ENCODE measurements around the gene VSIG10L.

VSIG10L gene

GRCh38 chr19:51319649-51320279 lies 22.2 kb downstream of the VSIG10L start:
- peaks cover 5% of the 10 kb centered on the region for H3K9me3 Mint-ChIP-seq
- peaks cover 28% of the 10 kb centered on the region for H3K27me3 Mint-ChIP-seq
- H3K36me3 Mint-ChIP-seq (ENCODE audit: low read depth), result peaks cover 2% of the 10 kb centered on the region
- no peak for ATAC-seq
- H3K4me3 Mint-ChIP-seq, result no peak overlapping the region
- H3K4me1 Mint-ChIP-seq, result no peaks in the 10 kb centered on the region
- no peak for DNase-seq
- H3K27ac Mint-ChIP-seq, result no peak overlapping the region

GRCh38 chr19:51318687-51319648 lies 23.0 kb downstream of the VSIG10L start:
- ATAC-seq, result no peak
- peaks cover 29% of the 10 kb centered on the region for H3K27me3 Mint-ChIP-seq
- H3K4me3 Mint-ChIP-seq, result no peak overlapping the region
- peaks cover 8% of the 10 kb centered on the region for H3K9me3 Mint-ChIP-seq
- no peak overlapping the region for H3K27ac Mint-ChIP-seq
- H3K4me1 Mint-ChIP-seq, result no peaks in the 10 kb centered on the region
- H3K36me3 Mint-ChIP-seq (ENCODE audit: low read depth), result peaks cover 2% of the 10 kb centered on the region
- no peak for DNase-seq

GRCh38 chr19:51317968-51318367 lies 24.0 kb downstream of the VSIG10L start:
- DNase-seq (no peak), ATAC-seq (no peak)
- Mint-ChIP-seq H3K27ac (no peak overlapping the region), H3K4me3 (no peak overlapping the region), H3K9me3 (peaks cover 8% of the 10 kb centered on the region), H3K36me3 (ENCODE audit: low read depth) (peaks cover 2% of the 10 kb centered on the region), H3K27me3 (peaks cover 30% of the 10 kb centered on the region), H3K4me1 (no peaks in the 10 kb centered on the region)

- Mint-ChIP-seq H3K27ac (no peak overlapping the region), H3K4me1 (no peaks in the 10 kb centered on the region), H3K4me3 (no peak overlapping the region), H3K27me3 (peaks cover 26% of the 10 kb centered on the region), H3K9me3 (peaks cover 8% of the 10 kb centered on the region), H3K36me3 (ENCODE audit: low read depth) (peaks cover 2% of the 10 kb centered on the region)
- ATAC-seq, result no peak
- no peak for DNase-seq
These were observed 24.6 kb downstream of the VSIG10L start for GRCh38 chr19:51317376-51317775.

GRCh38 chr19:51316688-51317087 lies 25.3 kb downstream of the VSIG10L start:
- H3K27me3 Mint-ChIP-seq, result peaks cover 29% of the 10 kb centered on the region
- no peak overlapping the region for H3K27ac Mint-ChIP-seq
- no peaks in the 10 kb centered on the region for H3K4me1 Mint-ChIP-seq
- no peak for DNase-seq
- ATAC-seq, result no peak
- H3K9me3 Mint-ChIP-seq, result peaks cover 8% of the 10 kb centered on the region
- H3K36me3 Mint-ChIP-seq (ENCODE audit: low read depth), result peaks cover 2% of the 10 kb centered on the region
- H3K4me3 Mint-ChIP-seq, result no peak overlapping the region

GRCh38 chr19:51311351-51312257 lies 30.3 kb downstream of the VSIG10L start, which contains the start of gene IGLON5:
IGLON5 (plus strand) TSS chr19:51311644; CDS start chr19:51311848, 204 bp downstream.
- Mint-ChIP-seq H3K4me3 (no peak within 1 kb of the TSS), H3K36me3 (ENCODE audit: low read depth) (peaks cover 6% of the 10 kb centered on the region), H3K27me3 (peaks cover 52% of the 10 kb centered on the region), H3K4me1 (no peaks in the 10 kb centered on the region), H3K27ac (no peak within 1 kb of the TSS), H3K9me3 (peaks cover 19% of the 10 kb centered on the region)
- ATAC-seq, result no peak
- no peak for DNase-seq

GRCh38 chr19:51305479-51305878 lies 36.5 kb downstream of the VSIG10L start:
- Mint-ChIP-seq H3K27me3 (peaks cover 38% of the 10 kb centered on the region), H3K9me3 (peaks cover 30% of the 10 kb centered on the region), H3K4me1 (no peaks in the 10 kb centered on the region), H3K4me3 (no peak overlapping the region), H3K27ac (no peak overlapping the region), H3K36me3 (ENCODE audit: low read depth) (peaks cover 8% of the 10 kb centered on the region)
- DNase-seq (no peak), ATAC-seq (no peak)

GRCh38 chr19:51301266-51301665 lies 40.7 kb downstream of the VSIG10L start:
- H3K27me3 Mint-ChIP-seq, result peaks cover 15% of the 10 kb centered on the region
- H3K4me1 Mint-ChIP-seq, result no peaks in the 10 kb centered on the region
- ATAC-seq (no peak), DNase-seq (no peak)
- peaks cover 17% of the 10 kb centered on the region for H3K9me3 Mint-ChIP-seq
- peaks cover 4% of the 10 kb centered on the region for H3K36me3 Mint-ChIP-seq (ENCODE audit: low read depth)
- no peak overlapping the region for H3K4me3 Mint-ChIP-seq
- H3K27ac Mint-ChIP-seq, result no peak overlapping the region

- Mint-ChIP-seq H3K4me3 (no peak overlapping the region), H3K9me3 (peaks cover 2% of the 10 kb centered on the region), H3K36me3 (ENCODE audit: low read depth) (no peaks in the 10 kb centered on the region), H3K4me1 (no peaks in the 10 kb centered on the region), H3K27me3 (peaks cover 10% of the 10 kb centered on the region), H3K27ac (no peak overlapping the region)
- no peak for DNase-seq
- no peak for ATAC-seq
These were observed 44.5 kb downstream of the VSIG10L start for GRCh38 chr19:51297406-51297805.

GRCh38 chr19:51296336-51297093 lies 45.4 kb downstream of the VSIG10L start:
- ATAC-seq (no peak), DNase-seq (no peak)
- H3K4me3 Mint-ChIP-seq, result no peak overlapping the region
- no peak overlapping the region for H3K27ac Mint-ChIP-seq
- no peaks in the 10 kb centered on the region for H3K9me3 Mint-ChIP-seq
- no peaks in the 10 kb centered on the region for H3K36me3 Mint-ChIP-seq (ENCODE audit: low read depth)
- peaks cover 10% of the 10 kb centered on the region for H3K27me3 Mint-ChIP-seq
- no peaks in the 10 kb centered on the region for H3K4me1 Mint-ChIP-seq

- DNase-seq (no peak), ATAC-seq (no peak)
- Mint-ChIP-seq H3K36me3 (ENCODE audit: low read depth) (no peaks in the 10 kb centered on the region), H3K9me3 (no peaks in the 10 kb centered on the region), H3K27ac (no peak overlapping the region), H3K4me1 (no peaks in the 10 kb centered on the region), H3K27me3 (peaks cover 10% of the 10 kb centered on the region), H3K4me3 (no peak overlapping the region)
These were observed 46.4 kb downstream of the VSIG10L start for GRCh38 chr19:51295382-51296126.

- Mint-ChIP-seq H3K9me3 (no peaks in the 10 kb centered on the region), H3K36me3 (ENCODE audit: low read depth) (no peaks in the 10 kb centered on the region)
These were observed 47.0 kb downstream of the VSIG10L start for GRCh38 chr19:51294977-51295375.

GRCh38 chr19:51294211-51294976 lies 47.5 kb downstream of the VSIG10L start:
- no peak for DNase-seq
- Mint-ChIP-seq H3K4me3 (no peak overlapping the region), H3K27me3 (peaks cover 11% of the 10 kb centered on the region), H3K9me3 (no peaks in the 10 kb centered on the region), H3K36me3 (ENCODE audit: low read depth) (no peaks in the 10 kb centered on the region), H3K27ac (no peak overlapping the region), H3K4me1 (no peaks in the 10 kb centered on the region)
- ATAC-seq, result no peak

More at GRCh38 chr19:51294977-51295375, 47.0 kb downstream of the VSIG10L start:
- H3K27me3 Mint-ChIP-seq, result peaks cover 11% of the 10 kb centered on the region
- H3K4me3 Mint-ChIP-seq, result no peak overlapping the region
- H3K4me1 Mint-ChIP-seq, result no peaks in the 10 kb centered on the region
- DNase-seq (no peak), ATAC-seq (no peak)
- no peak overlapping the region for H3K27ac Mint-ChIP-seq

Data from activated naive CD8-positive, alpha-beta T cell treated with anti-CD3 and anti-CD28 coated beads, Interleukin-2, amount 50 U/mL, for 24 hours (primary cell).